GM12891 (cell line): ENCODE results near the gene GGCX.

ENCODE experiments used
- PAX5 ChIP-seq: IDR thresholded peaks from 2 replicates; pipeline ENCODE4 v1.6.1; 2011; ENCODE audit warnings: low read length, moderate library complexity, mild to moderate bottlenecking; ENCODE audit not compliant: insufficient read depth, severe bottlenecking
- POLR2A ChIP-seq: IDR thresholded peaks from 2 replicates; pipeline ENCODE4 v1.6.1; 2011; ENCODE audit warnings: low read depth, low read length, control low read depth
- POLR2AphosphoS5 ChIP-seq: IDR thresholded peaks from 2 replicates; pipeline ENCODE4 v1.6.1; 2011; ENCODE audit warnings: low read depth, low read length, control low read depth
- POU2F2 ChIP-seq: IDR thresholded peaks from 2 replicates; pipeline ENCODE4 v1.6.1; 2011; ENCODE audit warnings: low read depth, mild to moderate bottlenecking, control low read depth, low read length, moderate library complexity
- TAF1 ChIP-seq: IDR thresholded peaks from 2 replicates; pipeline ENCODE4 v1.6.1; 2011; ENCODE audit warnings: low read depth, low read length, control low read depth

- TF ChIP-seq POU2F2 (no peak), POLR2AphosphoS5 (no peak), TAF1 (no peak), POLR2A (no peak), PAX5 (no peak)
These were observed 44.8 kb upstream of the GGCX start for GRCh38 chr2:85606116-85606455.
